GM06990 (cell line): ENCODE data around the gene TEX48.

Experiments used
- DNase-seq: peaks from one replicate; pipeline ENCODE4 v3.0.0-alpha.2; 2011; ENCODE audit not compliant: insufficient read length; ENCODE audit errors: extremely low read depth
- H3K27me3 ChIP-seq: replicated peaks from 2 replicates; pipeline ENCODE4 v1.6.0; 2011; ENCODE audit warnings: low read length; ENCODE audit not compliant: control insufficient read depth, insufficient read depth
- H3K36me3 ChIP-seq: 2 replicates; pipeline ENCODE4 v1.5.1; 2011; ENCODE audit warnings: low read length; ENCODE audit not compliant: control insufficient read depth, insufficient read depth
- H3K4me3 ChIP-seq: replicated peaks from 2 replicates; pipeline ENCODE4 v1.5.1; 2011; ENCODE audit warnings: low read depth, mild to moderate bottlenecking, control low read depth, low read length
- TF ChIP-seq, protein P1 (sequence below): IDR thresholded peaks from 2 replicates; pipeline ENCODE4 v1.5.1; 2011; ENCODE audit warnings: low read length, control low read depth, mild to moderate bottlenecking, inconsistent platforms; ENCODE audit not compliant: insufficient read depth, poor library complexity, severe bottlenecking

The TEX48 gene

DNA sequence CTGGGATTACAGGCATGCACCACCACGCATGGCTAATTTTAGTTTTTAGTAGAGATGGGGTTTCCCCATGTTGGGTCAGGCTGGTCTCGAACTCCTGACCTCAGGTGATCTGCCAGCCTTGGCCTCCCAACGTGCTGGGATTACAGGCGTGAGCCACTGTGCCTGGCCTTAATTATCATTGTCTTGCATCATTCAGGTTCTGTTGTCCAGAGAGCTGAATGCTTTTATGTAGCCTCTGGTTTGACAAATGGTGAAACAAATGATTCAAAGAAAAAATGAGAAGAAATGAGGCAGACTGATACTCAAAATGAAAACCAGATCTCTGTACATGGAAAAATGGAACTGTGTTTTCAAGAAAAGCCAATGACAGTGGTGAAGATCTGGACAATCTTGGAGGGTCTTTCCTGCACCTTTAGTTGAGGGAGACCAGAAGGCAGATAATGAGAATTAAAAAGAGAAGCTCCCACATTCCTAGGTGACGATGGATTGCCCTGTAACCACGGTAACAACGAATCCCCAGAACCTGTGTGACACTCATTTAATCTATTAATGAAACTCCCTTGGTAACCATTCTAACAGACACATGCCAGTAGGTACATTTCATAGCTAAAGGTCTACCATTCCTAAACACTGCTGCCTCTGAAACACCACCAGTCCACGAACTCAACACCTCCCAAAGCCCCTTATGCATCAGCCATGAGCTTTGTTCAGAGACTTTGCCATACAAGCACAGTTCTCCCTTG lies 1.6 kb downstream of the TEX48 start:
- Histone ChIP-seq H3K36me3 (no peaks in the 10 kb centered on the region), H3K4me3 (no peak overlapping the region), H3K27me3 (peaks cover 2% of the 10 kb centered on the region; the same call in 1 of the 2 replicates)
- no peak for DNase-seq
- TF ChIP-seq, protein P1, sequence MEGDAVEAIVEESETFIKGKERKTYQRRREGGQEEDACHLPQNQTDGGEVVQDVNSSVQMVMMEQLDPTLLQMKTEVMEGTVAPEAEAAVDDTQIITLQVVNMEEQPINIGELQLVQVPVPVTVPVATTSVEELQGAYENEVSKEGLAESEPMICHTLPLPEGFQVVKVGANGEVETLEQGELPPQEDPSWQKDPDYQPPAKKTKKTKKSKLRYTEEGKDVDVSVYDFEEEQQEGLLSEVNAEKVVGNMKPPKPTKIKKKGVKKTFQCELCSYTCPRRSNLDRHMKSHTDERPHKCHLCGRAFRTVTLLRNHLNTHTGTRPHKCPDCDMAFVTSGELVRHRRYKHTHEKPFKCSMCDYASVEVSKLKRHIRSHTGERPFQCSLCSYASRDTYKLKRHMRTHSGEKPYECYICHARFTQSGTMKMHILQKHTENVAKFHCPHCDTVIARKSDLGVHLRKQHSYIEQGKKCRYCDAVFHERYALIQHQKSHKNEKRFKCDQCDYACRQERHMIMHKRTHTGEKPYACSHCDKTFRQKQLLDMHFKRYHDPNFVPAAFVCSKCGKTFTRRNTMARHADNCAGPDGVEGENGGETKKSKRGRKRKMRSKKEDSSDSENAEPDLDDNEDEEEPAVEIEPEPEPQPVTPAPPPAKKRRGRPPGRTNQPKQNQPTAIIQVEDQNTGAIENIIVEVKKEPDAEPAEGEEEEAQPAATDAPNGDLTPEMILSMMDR, result no peak

DNA sequence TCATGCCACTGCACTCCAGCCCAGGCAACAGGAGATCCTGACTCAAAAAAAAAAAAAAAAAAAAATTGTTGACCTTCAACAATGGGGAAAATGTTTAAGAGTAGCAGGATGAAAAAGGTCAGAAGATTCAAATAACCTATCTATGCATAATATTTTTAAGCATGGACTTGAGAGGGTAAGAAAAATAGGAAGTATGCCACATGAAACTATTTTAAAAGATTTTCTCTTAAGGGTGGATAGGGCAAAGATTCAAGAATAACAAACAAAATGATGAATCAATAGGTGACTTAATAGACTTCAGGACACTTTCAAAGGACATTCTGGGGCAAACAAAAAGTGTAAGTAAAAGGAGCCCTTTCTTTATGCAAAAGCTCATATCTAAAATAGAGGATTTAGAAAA lies 3.2 kb downstream of the TEX48 start:
- Histone ChIP-seq H3K4me3 (no peak overlapping the region), H3K36me3 (no peaks in the 10 kb centered on the region), H3K27me3 (peaks cover 2% of the 10 kb centered on the region; the same call in 1 of the 2 replicates)
- no peak for DNase-seq
- TF ChIP-seq, protein P1, result no peak

DNA sequence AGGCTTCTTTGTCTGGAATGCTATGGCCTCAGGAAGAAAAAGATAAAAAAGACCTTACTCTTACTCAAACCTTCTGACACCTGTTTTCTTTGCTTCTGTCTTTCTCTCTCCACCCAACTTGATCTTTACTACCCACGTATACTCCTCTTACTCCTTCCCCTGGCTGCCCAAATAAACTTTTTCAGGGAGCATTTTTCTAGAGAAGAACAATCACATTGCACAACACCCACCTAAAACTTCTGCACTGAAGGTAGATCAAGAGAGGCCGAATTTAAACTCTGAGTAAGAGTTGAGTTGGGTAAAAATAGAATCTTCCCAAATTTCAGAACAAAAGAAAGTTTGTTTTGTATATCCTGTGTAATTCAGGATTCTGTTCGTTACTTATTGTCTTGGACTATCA lies 3.9 kb downstream of the TEX48 start:
- Histone ChIP-seq H3K27me3 (peaks cover 2% of the 10 kb centered on the region; the same call in 1 of the 2 replicates), H3K36me3 (no peaks in the 10 kb centered on the region), H3K4me3 (no peak overlapping the region)
- TF ChIP-seq, protein P1, result no peak
- DNase-seq, result no peak

DNA sequence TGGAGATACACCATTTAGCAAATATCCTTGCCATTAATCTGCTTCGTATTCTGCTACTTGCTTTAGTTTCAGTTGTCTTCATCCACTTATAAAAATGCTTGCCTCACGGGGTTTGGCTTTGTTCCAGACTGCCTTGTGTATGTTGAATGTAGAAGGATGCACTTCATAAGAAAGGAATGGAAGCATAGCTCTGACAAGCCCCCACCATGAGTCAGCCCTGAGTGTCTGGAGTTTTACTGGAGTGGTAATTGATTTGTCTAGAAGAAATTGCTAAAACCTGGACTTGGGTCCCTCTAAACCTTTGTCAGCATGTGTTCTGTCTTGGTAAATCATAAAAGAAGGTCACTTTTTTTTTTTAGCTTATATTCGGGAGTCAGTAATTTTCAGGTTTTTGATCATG lies 4.6 kb downstream of the TEX48 start:
- H3K27me3 ChIP-seq, result peaks cover 2% of the 10 kb centered on the region; the same call in 1 of the 2 replicates
- H3K36me3 ChIP-seq, result no peaks in the 10 kb centered on the region
- DNase-seq, result no peak
- H3K4me3 ChIP-seq, result no peak overlapping the region
- TF ChIP-seq, protein P1, result no peak

DNA sequence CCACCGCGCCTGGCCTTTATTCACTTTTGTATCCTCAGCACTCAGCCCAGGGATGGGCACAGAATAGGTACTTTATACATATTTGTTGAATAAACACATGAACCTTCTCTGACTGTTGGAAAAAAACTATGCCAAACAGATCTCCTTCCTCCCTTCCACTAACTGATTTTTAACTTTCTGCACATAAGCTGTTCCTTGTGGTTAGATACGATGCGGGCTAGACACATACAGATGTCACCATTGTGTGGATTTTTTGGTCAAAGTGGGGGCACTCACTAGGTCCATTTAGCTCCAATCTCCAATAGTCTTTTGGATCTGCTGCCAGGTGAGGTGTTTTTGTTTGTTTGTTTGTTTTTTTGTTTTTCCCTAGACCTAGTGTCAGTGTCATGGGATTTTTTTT lies 5.1 kb downstream of the TEX48 start:
- no peak for DNase-seq
- Histone ChIP-seq H3K4me3 (no peak overlapping the region), H3K27me3 (peaks cover under 1% of the 10 kb centered on the region; the same call in 1 of the 2 replicates), H3K36me3 (no peaks in the 10 kb centered on the region)
- TF ChIP-seq, protein P1, result no peak
